Measurements from ENCODE around the gene CCDC60. TPM values are rescaled to one million over a fixed set of nuclear protein-coding genes. Genes with fewer than 3 reads are reported as not detected.

The CCDC60 gene
- total RNA-seq, 4 donors from 2014 or later, result 1.6 TPM; not detected in 3

DNA sequence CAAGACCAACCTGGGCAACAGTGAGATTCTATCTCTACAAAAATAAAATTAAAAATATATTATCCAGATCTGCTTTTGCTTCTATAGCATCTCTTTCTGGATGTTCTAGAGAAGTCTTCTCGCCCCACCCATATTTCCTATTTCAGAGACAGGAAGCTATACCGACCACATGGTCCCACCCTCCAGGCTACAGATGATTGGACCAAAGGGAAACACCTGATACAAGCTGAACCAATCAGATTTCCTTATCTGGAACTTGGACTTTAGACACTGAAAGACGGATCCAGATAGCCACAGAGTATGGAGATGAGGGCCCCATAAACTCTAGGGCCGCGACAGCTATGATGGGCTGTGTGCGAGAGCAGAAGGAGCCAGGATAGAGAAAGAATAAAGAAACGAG lies 48.7 kb downstream of the CCDC60 start:
- TF ChIP-seq, protein P1, sequence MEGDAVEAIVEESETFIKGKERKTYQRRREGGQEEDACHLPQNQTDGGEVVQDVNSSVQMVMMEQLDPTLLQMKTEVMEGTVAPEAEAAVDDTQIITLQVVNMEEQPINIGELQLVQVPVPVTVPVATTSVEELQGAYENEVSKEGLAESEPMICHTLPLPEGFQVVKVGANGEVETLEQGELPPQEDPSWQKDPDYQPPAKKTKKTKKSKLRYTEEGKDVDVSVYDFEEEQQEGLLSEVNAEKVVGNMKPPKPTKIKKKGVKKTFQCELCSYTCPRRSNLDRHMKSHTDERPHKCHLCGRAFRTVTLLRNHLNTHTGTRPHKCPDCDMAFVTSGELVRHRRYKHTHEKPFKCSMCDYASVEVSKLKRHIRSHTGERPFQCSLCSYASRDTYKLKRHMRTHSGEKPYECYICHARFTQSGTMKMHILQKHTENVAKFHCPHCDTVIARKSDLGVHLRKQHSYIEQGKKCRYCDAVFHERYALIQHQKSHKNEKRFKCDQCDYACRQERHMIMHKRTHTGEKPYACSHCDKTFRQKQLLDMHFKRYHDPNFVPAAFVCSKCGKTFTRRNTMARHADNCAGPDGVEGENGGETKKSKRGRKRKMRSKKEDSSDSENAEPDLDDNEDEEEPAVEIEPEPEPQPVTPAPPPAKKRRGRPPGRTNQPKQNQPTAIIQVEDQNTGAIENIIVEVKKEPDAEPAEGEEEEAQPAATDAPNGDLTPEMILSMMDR (IDR thresholded peaks at IDR 0.05), result no peak
- TF ChIP-seq POLR2A (IDR thresholded peaks at IDR 0.05), result no peak
- Histone ChIP-seq H3K36me3 (no peaks in the 10 kb centered on the region), H3K27me3 (no peaks in the 10 kb centered on the region), H3K9me3 (no peaks in the 10 kb centered on the region), H3K27ac (no peak overlapping the region), H3K4me3 (no peak overlapping the region), H3K4me1 (no peaks in the 10 kb centered on the region)
- no peak for DNase-seq

DNA sequence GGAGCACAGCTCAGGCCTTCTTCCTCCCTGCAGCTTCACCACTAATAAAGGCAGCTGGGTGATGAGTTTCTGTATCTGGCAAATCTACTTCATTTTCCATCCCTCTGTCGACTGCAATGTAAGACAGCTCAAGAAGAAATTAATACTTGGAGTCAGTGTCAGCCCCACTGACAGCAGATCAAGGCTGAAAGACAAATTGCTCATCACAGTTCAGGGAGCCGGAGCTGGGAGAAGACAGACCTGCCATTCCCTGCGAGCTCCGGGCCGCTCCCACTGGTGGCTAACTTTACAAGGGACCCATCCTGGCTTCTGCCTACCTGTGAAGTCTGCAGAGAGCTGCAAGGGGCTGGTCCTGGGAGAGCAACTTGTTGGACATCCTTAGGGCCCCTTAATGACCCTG lies 49.8 kb downstream of the CCDC60 start:
- no peaks in the 10 kb centered on the region for H3K4me1 ChIP-seq
- H3K27ac ChIP-seq, result no peak overlapping the region
- TF ChIP-seq POLR2A (IDR thresholded peaks at IDR 0.05), result no peak
- TF ChIP-seq, protein P1 (IDR thresholded peaks at IDR 0.05), result no peak
- DNase-seq, result no peak
- H3K9me3 ChIP-seq, result no peaks in the 10 kb centered on the region
- no peaks in the 10 kb centered on the region for H3K36me3 ChIP-seq
- no peak overlapping the region for H3K4me3 ChIP-seq
- no peaks in the 10 kb centered on the region for H3K27me3 ChIP-seq

DNA sequence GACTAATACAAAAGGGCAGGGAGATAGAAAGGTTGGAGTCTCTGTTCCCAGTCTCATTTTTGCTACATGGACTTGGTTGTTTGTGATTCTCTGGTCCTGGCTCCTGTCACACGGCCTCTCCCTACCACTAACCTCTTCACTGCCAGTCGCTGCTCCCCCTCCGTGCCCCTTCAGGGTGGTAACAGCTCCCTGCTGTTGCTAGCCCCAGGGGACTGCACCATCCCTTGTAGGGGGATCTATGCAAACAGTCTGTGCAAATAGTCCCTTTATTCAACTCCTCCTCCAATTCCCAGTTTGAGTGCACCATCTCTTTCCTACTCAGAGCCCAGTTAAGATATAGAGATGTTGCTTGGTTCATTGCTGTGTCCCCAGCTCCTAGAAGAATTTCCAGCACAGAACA lies 51.1 kb downstream of the CCDC60 start:
- H3K9me3 ChIP-seq, result no peaks in the 10 kb centered on the region
- H3K27me3 ChIP-seq, result no peaks in the 10 kb centered on the region
- no peaks in the 10 kb centered on the region for H3K4me1 ChIP-seq
- H3K27ac ChIP-seq, result no peak overlapping the region
- no peaks in the 10 kb centered on the region for H3K36me3 ChIP-seq
- no peak overlapping the region for H3K4me3 ChIP-seq
- TF ChIP-seq, protein P1 (IDR thresholded peaks at IDR 0.05), result no peak
- no peak for TF ChIP-seq POLR2A (IDR thresholded peaks at IDR 0.05)
- DNase-seq, result no peak

DNA sequence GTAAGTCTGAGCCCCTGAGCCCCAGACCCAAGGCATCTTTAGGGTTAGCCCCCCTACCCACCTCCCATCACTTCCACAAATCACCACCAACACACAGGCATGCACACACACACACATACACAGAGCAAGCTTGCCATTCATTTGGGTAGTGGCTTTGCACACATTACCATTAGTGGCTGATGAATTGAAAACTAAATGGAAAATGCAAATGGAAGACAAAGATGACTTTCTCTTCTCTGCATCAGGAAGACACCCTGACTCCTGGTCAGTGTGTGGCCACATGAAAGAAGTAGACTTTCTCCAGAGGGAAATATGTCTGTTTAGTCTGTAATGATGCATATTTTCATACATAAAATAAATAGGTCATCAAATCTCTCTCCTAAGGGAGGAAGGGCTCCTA lies 55.2 kb downstream of the CCDC60 start:
- TF ChIP-seq POLR2A (IDR thresholded peaks at IDR 0.05), result no peak
- TF ChIP-seq, protein P1 (IDR thresholded peaks at IDR 0.05), result no peak

DNA sequence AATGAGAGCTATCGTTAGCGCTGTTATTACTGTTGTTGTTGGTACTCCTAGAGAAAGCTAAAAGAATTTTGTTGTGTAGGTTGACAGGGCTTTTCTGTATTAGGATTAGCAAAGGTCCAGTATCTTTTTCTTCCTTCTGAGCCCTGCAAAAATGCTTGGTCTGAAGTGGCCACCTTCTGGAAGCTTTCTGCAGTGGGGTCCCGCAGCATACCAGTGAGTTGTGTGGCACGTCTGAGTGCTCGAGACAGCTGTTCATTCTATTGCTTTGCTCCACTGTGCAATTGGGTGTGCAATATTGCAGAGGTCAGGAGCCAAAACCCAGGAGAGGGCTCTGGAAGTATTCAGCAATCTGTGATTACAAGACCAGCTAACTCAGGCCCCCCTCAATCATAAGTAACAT lies 57.1 kb downstream of the CCDC60 start:
- Histone ChIP-seq H3K9me3 (no peaks in the 10 kb centered on the region), H3K4me3 (no peak overlapping the region), H3K27ac (no peak overlapping the region), H3K36me3 (no peaks in the 10 kb centered on the region), H3K4me1 (no peaks in the 10 kb centered on the region), H3K27me3 (no peaks in the 10 kb centered on the region)
- DNase-seq, result no peak
- no peak for TF ChIP-seq POLR2A (IDR thresholded peaks at IDR 0.05)
- TF ChIP-seq, protein P1 (IDR thresholded peaks at IDR 0.05), result no peak

More for the DNA sequence above, 55.2 kb downstream of the CCDC60 start:
- no peaks in the 10 kb centered on the region for H3K36me3 ChIP-seq
- H3K9me3 ChIP-seq, result no peaks in the 10 kb centered on the region
- DNase-seq, result no peak
- no peaks in the 10 kb centered on the region for H3K4me1 ChIP-seq
- H3K4me3 ChIP-seq, result no peak overlapping the region
- H3K27ac ChIP-seq, result no peak overlapping the region
- no peaks in the 10 kb centered on the region for H3K27me3 ChIP-seq

DNA sequence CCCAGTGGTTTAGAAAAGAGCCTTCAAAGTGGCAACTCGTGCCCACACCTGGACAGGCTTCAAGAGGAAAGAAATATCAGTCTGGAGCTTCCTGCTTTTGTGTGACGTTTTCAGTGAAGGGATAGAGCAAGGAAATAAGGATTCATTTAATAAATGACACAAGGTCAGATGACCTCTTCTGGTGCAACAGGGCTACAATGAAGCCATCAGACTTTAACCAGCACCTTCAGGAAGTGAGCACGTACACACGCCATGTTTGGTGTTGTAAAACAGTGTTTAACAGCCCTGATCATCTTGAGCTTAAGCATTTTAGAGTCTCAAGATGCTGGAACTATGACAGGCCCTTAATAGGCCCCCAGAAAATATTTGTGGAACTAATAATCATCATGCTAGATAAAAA lies 59.1 kb downstream of the CCDC60 start:
- TF ChIP-seq, protein P1 (IDR thresholded peaks at IDR 0.05), result no peak
- TF ChIP-seq POLR2A (IDR thresholded peaks at IDR 0.05), result no peak
- Histone ChIP-seq H3K36me3 (no peaks in the 10 kb centered on the region), H3K27ac (no peak overlapping the region), H3K9me3 (no peaks in the 10 kb centered on the region), H3K27me3 (no peaks in the 10 kb centered on the region), H3K4me3 (no peak overlapping the region), H3K4me1 (no peaks in the 10 kb centered on the region)
- DNase-seq, result no peak
